Astrocyte (in vitro differentiated cells and primary cell): ENCODE measurements around the gene SRI.

ENCODE experiments used
- CTCF ChIP-seq: IDR thresholded peaks from 2 replicates; pipeline ENCODE4 v1.5.1; 2011; ENCODE audit warnings: low read depth, mild to moderate bottlenecking, inconsistent platforms, low read length, moderate library complexity; ENCODE audit not compliant: insufficient read depth
- EZH2 ChIP-seq: IDR thresholded peaks from 2 replicates; pipeline ENCODE4 v1.6.1; 2012; ENCODE audit warnings: mild to moderate bottlenecking, low read length, inconsistent platforms; ENCODE audit not compliant: insufficient read depth

- TF ChIP-seq CTCF = no peak
- TF ChIP-seq EZH2 = no peak
Measured at GRCh38 chr7:88223265-88223664, 3.4 kb upstream of the SRI start.
